PC-9 (cell line): ENCODE results near the gene JAK1. TPM values are rescaled to one million over a fixed set of nuclear protein-coding genes. Genes with fewer than 3 reads are reported as not detected.

ENCODE experiments used
- BruUV-seq: library from RNA; stranded (reverse); fragments of 400-500 nt; replicated peaks from 2 replicates; lab custom pipeline; 2021; lab: Mats Ljungman, UMichigan
- CTCF ChIA-PET: fragments of 300-600 bp; sonication (Branson Sonifier 250); formaldehyde crosslinking; loops from one replicate; lab custom pipeline; 2022; ENCODE audit warnings: antibody characterized with exemption; lab: Charles Lee
- POLR2A ChIA-PET: fragments of 300-600 bp; sonication (Branson Sonifier 250); formaldehyde crosslinking; loops from one replicate; lab custom pipeline; 2022; ENCODE audit warnings: antibody characterized with exemption; ENCODE audit not compliant: unreplicated experiment; lab: Charles Lee
- DNase-seq, 2 experiments: peaks; one replicate each; pipeline versions ENCODE4 v3.0.0 to v3.0.0-alpha.2; 2015 to 2022; ENCODE audit warnings: mixed read lengths in 1 of 2
- H2AFZ ChIP-seq: fragments of 200-600 bp; sonication (generic); 2 replicates; pipeline ENCODE4 v1.8.1; 2017; ENCODE audit warnings: antibody characterized with exemption
- H3F3A ChIP-seq: fragments of 200-600 bp; sonication (generic); 2 replicates; pipeline ENCODE4 v1.8.1; 2017; ENCODE audit warnings: antibody characterized with exemption, mild to moderate bottlenecking, low read depth; ENCODE audit not compliant: insufficient read depth
- H3K27ac ChIP-seq: fragments of 200-600 bp; sonication (generic); 2 replicates; pipeline ENCODE4 v1.6.1; 2016; ENCODE audit warnings: mixed run types
- H3K27me3 ChIP-seq: fragments of 200-600 bp; sonication (generic); 2 replicates; pipeline ENCODE4 v1.6.1; 2016; ENCODE audit warnings: low read depth, mixed run types; ENCODE audit not compliant: insufficient read depth
- H3K36me3 ChIP-seq: fragments of 200-600 bp; sonication (generic); 2 replicates; pipeline ENCODE4 v1.6.1; 2016; ENCODE audit warnings: low read depth, mixed run types
- H3K4me1 ChIP-seq: fragments of 200-600 bp; sonication (generic); replicated peaks from 2 replicates; pipeline ENCODE4 v1.6.1; 2016; ENCODE audit warnings: mixed run types; ENCODE audit not compliant: insufficient read depth
- H3K4me2 ChIP-seq: fragments of 200-600 bp; sonication (generic); 2 replicates; pipeline ENCODE4 v1.6.1; 2017; ENCODE audit warnings: mixed run types
- H3K4me3 ChIP-seq: fragments of 200-600 bp; sonication (generic); 2 replicates; pipeline ENCODE4 v1.6.1; 2016; ENCODE audit warnings: mixed run types
- H3K79me2 ChIP-seq: fragments of 200-600 bp; sonication (generic); 2 replicates; pipeline ENCODE4 v1.6.1; 2017; ENCODE audit warnings: low read depth, mixed run types
- H3K9me2 ChIP-seq: fragments of 200-600 bp; sonication (generic); 2 replicates; pipeline ENCODE4 v1.8.1; 2017; ENCODE audit warnings: mild to moderate bottlenecking; ENCODE audit not compliant: insufficient read depth
- H3K9me3 ChIP-seq: fragments of 200-600 bp; sonication (generic); 2 replicates; pipeline ENCODE4 v1.8.1; 2016; ENCODE audit warnings: low read depth; ENCODE audit not compliant: insufficient read depth
- H4K20me1 ChIP-seq: fragments of 200-600 bp; sonication (generic); 2 replicates; pipeline ENCODE4 v1.8.1; 2017; ENCODE audit not compliant: insufficient read depth
- EZH2 ChIP-seq: fragments of 200-600 bp; sonication (generic); IDR thresholded peaks from 2 replicates; pipeline ENCODE4 v1.8.0; 2017; ENCODE audit warnings: antibody characterized with exemption, low read depth
- intact Hi-C: fragments of 100-400 bp; cut with micrococcal nuclease; formaldehyde crosslinking; loops from one replicate; pipeline ENCODE4 v1.10.0; 2022; ENCODE audit not compliant: unreplicated experiment
- total RNA-seq: library from RNA; stranded (reverse); gene quantifications from 2 replicates; pipeline ENCODE4 v1.2.3, GENCODE V29; 2021
- TF ChIP-seq, protein P1 (sequence below): fragments of 200-600 bp; sonication (generic); conservative IDR thresholded peaks from 2 replicates; pipeline ENCODE4 v1.6.1; 2017; ENCODE audit warnings: mixed run types, antibody characterized with exemption, mild to moderate bottlenecking, moderate library complexity

Gene JAK1
- total RNA-seq, 1 experiment from 2014 or later, result 88.5 TPM

DNA sequence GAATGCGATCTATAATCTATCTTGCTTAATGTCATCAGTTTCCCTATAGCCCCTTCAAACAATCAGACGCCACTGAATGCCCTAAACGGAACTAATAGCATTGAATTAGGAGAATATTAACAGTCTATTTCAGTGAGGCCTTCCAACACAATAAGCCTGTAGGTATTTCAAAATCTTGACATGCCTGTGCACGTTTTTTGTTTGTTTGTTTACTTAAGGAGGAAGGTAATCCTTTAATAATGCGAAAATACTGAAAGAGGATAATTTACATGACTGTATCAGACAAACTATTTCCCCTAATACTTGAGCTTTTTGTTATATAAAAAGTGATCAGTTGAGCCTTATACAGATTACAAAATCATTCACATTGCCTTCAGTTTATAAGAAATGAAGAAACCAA, 29.0 kb upstream of the JAK1 start:
- ChIA-PET CTCF (no interaction called here), POLR2A (no interaction called here)
- no peaks in the 10 kb centered on the region for H3K9me2 ChIP-seq
- H3K9me3 ChIP-seq, result no peaks in the 10 kb centered on the region
- no peak overlapping the region for H3K27ac ChIP-seq
- intact Hi-C loops, result no loop called here
- H3K27me3 ChIP-seq, result no peaks in the 10 kb centered on the region
- no peak overlapping the region for H2AFZ ChIP-seq
- H3K79me2 ChIP-seq, result no peaks in the 10 kb centered on the region
- TF ChIP-seq, protein P1, sequence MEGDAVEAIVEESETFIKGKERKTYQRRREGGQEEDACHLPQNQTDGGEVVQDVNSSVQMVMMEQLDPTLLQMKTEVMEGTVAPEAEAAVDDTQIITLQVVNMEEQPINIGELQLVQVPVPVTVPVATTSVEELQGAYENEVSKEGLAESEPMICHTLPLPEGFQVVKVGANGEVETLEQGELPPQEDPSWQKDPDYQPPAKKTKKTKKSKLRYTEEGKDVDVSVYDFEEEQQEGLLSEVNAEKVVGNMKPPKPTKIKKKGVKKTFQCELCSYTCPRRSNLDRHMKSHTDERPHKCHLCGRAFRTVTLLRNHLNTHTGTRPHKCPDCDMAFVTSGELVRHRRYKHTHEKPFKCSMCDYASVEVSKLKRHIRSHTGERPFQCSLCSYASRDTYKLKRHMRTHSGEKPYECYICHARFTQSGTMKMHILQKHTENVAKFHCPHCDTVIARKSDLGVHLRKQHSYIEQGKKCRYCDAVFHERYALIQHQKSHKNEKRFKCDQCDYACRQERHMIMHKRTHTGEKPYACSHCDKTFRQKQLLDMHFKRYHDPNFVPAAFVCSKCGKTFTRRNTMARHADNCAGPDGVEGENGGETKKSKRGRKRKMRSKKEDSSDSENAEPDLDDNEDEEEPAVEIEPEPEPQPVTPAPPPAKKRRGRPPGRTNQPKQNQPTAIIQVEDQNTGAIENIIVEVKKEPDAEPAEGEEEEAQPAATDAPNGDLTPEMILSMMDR, result no peak
- no peak for TF ChIP-seq EZH2
- H3K36me3 ChIP-seq, result no peaks in the 10 kb centered on the region
- peaks cover 2% of the 10 kb centered on the region for H3K4me1 ChIP-seq
- H4K20me1 ChIP-seq, result no peaks in the 10 kb centered on the region
- H3K4me2 ChIP-seq, result no peak overlapping the region
- BruUV-seq, result no TSS peak
- no peak for DNase-seq
- H3F3A ChIP-seq, result peaks cover 2% of the 10 kb centered on the region; the same call in 1 of the 2 replicates
- no peak overlapping the region for H3K4me3 ChIP-seq

DNA sequence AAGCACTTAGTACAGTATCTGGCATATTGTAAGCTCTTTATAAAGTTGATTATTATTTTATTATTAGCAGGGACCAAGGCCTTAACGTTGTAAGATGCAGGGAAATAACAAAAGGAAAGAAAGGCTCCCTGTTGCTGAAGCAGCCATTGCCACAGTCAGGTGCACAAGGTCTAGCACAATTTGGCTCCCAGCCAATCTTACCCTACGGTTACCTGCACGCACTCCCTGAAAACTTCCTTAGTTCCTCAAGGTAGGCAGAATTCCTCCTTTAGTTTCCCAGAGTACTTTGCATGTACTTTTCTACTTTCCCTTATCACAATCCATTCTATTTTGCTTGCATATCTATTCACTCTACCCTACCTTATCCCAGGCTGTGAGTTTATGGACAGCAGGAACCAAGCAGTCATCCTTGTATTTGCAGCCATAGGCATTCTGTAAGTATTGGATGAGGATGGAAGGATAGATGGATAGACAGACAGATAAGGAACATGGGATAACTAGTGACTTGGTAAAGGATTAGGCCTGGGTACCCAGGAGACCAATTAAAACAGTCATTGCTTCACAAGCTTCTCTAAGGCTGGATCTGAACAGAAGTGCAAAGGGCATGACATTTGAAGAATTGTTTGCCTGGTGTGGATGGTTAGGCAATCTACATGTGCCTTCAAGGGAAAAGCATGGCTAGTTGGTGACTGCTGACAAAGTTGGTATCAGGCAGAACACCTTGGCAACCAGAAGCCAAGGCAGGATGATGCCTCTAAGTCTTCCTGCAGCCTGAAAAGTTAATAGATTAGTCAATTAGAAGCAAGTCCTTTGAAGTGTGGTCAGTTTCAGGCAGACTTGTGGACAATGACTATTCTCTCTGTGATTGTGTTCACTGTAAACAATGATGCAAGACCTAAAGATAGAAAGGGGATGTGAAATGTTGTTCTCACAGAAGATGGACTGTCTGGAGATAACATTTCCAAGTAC, 20.8 kb upstream of the JAK1 start:
- no peaks in the 10 kb centered on the region for H3K9me2 ChIP-seq
- no peak overlapping the region for H2AFZ ChIP-seq
- no peak overlapping the region for H3K27ac ChIP-seq
- CTCF ChIA-PET, result no interaction called here
- no peaks in the 10 kb centered on the region for H3K36me3 ChIP-seq
- H3F3A ChIP-seq, result peaks cover 27% of the 10 kb centered on the region
- peaks cover 42% of the 10 kb centered on the region for H3K4me1 ChIP-seq
- intact Hi-C loops, result no loop called here
- no TSS peak for BruUV-seq
- H3K4me2 ChIP-seq, result no peak overlapping the region
- no peaks in the 10 kb centered on the region for H3K27me3 ChIP-seq
- no peak for TF ChIP-seq EZH2
- TF ChIP-seq, protein P1, result no peak
- no peaks in the 10 kb centered on the region for H4K20me1 ChIP-seq
- no peaks in the 10 kb centered on the region for H3K79me2 ChIP-seq
- H3K9me3 ChIP-seq, result no peaks in the 10 kb centered on the region
- POLR2A ChIA-PET, result interaction anchor here (0.6 kb wide), 1 partner anchor 449 kb away, joined by 5 read pairs; no protein-coding TSS in a partner anchor
- no peak overlapping the region for H3K4me3 ChIP-seq
- DNase-seq, result peak in 1 of 2 experiments; percentile 74

DNA sequence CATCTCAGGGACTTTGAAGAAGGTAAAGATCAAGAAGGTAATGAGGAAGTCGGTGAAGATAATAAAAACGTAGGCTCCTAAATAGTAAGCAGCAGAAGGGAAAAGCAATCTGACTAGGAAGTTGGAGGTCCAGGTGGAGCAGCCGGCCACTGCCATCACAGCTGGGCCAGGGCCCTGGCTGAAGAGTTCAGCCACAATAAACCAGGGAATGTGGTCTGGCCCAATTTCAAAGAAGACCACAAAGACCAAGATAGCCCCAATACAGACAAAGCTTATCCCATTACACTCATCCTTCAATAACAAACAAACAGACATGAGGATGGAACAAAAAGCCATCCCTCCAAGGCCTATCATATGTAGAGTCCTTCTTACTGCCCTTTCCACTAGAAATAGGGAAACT, 18.4 kb upstream of the JAK1 start:
- TF ChIP-seq, protein P1, result no peak
- no peak for TF ChIP-seq EZH2
- POLR2A ChIA-PET, result no interaction called here
- intact Hi-C loops, result loop anchor here (5.0 kb wide), 1 partner anchor 87 kb away; no protein-coding TSS in a partner anchor
- no peaks in the 10 kb centered on the region for H3K27me3 ChIP-seq
- no peaks in the 10 kb centered on the region for H3K79me2 ChIP-seq
- H3K36me3 ChIP-seq, result no peaks in the 10 kb centered on the region
- peaks cover 19% of the 10 kb centered on the region for H3F3A ChIP-seq
- BruUV-seq, result no TSS peak
- H3K4me2 ChIP-seq, result no peak overlapping the region
- H3K9me2 ChIP-seq, result no peaks in the 10 kb centered on the region
- H2AFZ ChIP-seq, result no peak overlapping the region
- H3K4me3 ChIP-seq, result no peak overlapping the region
- DNase-seq, result no peak
- H3K27ac ChIP-seq, result no peak overlapping the region
- H4K20me1 ChIP-seq, result no peaks in the 10 kb centered on the region
- CTCF ChIA-PET, result no interaction called here
- H3K9me3 ChIP-seq, result no peaks in the 10 kb centered on the region
- H3K4me1 ChIP-seq, result peaks cover 47% of the 10 kb centered on the region
